IMR-90 (cell line): ENCODE results near the gene CFDP1. TPM values are rescaled to one million over a fixed set of nuclear protein-coding genes. Genes with fewer than 3 reads are reported as not detected.

Experiments used
- ATAC-seq: fragments of 200-7000 bp; cut with Tn5 transposase; 2 replicates; pipeline ENCODE4 v1.9.1; 2020; ENCODE audit warnings: low read depth, mild to moderate bottlenecking, moderate library complexity
- BruUV-seq: library from RNA; stranded (reverse); fragments of 400-500 nt; replicated peaks from 2 replicates; lab custom pipeline; 2021; lab: Mats Ljungman, UMichigan
- CTCF ChIA-PET: fragments of 300-600 bp; formaldehyde crosslinking; extraction: SDS; loops from one replicate; lab custom pipeline; 2021; ENCODE audit warnings: antibody characterized with exemption; lab: Yijun Ruan, JAX
- POLR2A ChIA-PET: fragments of 300-600 bp; sonication (Branson Sonifier 250); formaldehyde crosslinking; loops from one replicate; lab custom pipeline; 2022; ENCODE audit warnings: antibody characterized with exemption; ENCODE audit not compliant: unreplicated experiment; lab: Charles Lee
- DNase-seq: peaks from one replicate; pipeline ENCODE4 v3.0.0; 2013
- H2AFZ ChIP-seq: replicated peaks from 2 replicates; pipeline ENCODE3; 2013; ENCODE audit warnings: low read length, mild to moderate bottlenecking; ENCODE audit not compliant: poor library complexity
- H2AK5ac ChIP-seq: 2 replicates; pipeline ENCODE4 v1.6.1; 2013; ENCODE audit warnings: low read depth, low read length, inconsistent platforms
- H2AK9ac ChIP-seq: replicated peaks from 2 replicates; pipeline ENCODE3; 2013; ENCODE audit warnings: mild to moderate bottlenecking, low read depth, low read length, moderate library complexity; ENCODE audit not compliant: poor library complexity
- H2BK120ac ChIP-seq: 2 replicates; pipeline ENCODE4 v1.6.1; 2013; ENCODE audit warnings: low read depth, low read length, inconsistent platforms
- H2BK15ac ChIP-seq: 3 replicates; pipeline ENCODE4 v1.6.1; 2013; ENCODE audit warnings: low read depth, low read length, inconsistent platforms
- H2BK20ac ChIP-seq: 2 replicates; pipeline ENCODE4 v1.6.1; 2013; ENCODE audit warnings: low read depth, mild to moderate bottlenecking, inconsistent platforms, low read length, moderate library complexity
- H2BK5ac ChIP-seq: 2 replicates; pipeline ENCODE4 v1.6.1; 2013; ENCODE audit warnings: mild to moderate bottlenecking, low read depth, low read length, inconsistent platforms; ENCODE audit not compliant: poor library complexity, severe bottlenecking
- H3K14ac ChIP-seq: replicated peaks from 2 replicates; pipeline ENCODE4 v1.6.1; 2013; ENCODE audit warnings: low read depth, low read length, inconsistent platforms
- H3K18ac ChIP-seq: 2 replicates; pipeline ENCODE4 v1.6.1; 2013; ENCODE audit warnings: low read depth, low read length, control low read depth
- H3K23ac ChIP-seq: 2 replicates; pipeline ENCODE4 v1.6.1; 2013; ENCODE audit warnings: low read depth, low read length, inconsistent platforms
- H3K27ac ChIP-seq: 2 replicates; pipeline ENCODE4 v1.5.1; 2013; ENCODE audit warnings: mild to moderate bottlenecking, control low read depth, low read length; ENCODE audit not compliant: insufficient read depth
- H3K27me3 ChIP-seq: 2 replicates; pipeline ENCODE4 v1.6.1; 2013; ENCODE audit warnings: low read length; ENCODE audit not compliant: control insufficient read depth, insufficient read depth
- H3K36me3 ChIP-seq: 2 replicates; pipeline ENCODE4 v1.6.1; 2013; ENCODE audit warnings: low read length, mixed read lengths; ENCODE audit not compliant: control insufficient read depth, insufficient read depth
- H3K4ac ChIP-seq: 2 replicates; pipeline ENCODE4 v1.6.1; 2013; ENCODE audit warnings: low read depth, low read length, inconsistent platforms
- H3K4me1 ChIP-seq: 2 replicates; pipeline ENCODE4 v1.6.1; 2013; ENCODE audit warnings: low read length, mixed read lengths; ENCODE audit not compliant: control insufficient read depth, insufficient read depth
- H3K4me2 ChIP-seq: 2 replicates; pipeline ENCODE4 v1.6.1; 2013; ENCODE audit warnings: low read depth, mild to moderate bottlenecking, control low read depth, low read length, moderate library complexity
- H3K4me3 ChIP-seq: 2 replicates; pipeline ENCODE4 v1.5.1; 2013; ENCODE audit warnings: low read depth, mild to moderate bottlenecking, control low read depth, low read length, moderate library complexity; ENCODE audit not compliant: insufficient read depth
- H3K56ac ChIP-seq: 2 replicates; pipeline ENCODE4 v1.6.1; 2013; ENCODE audit warnings: low read length, inconsistent platforms; ENCODE audit not compliant: insufficient read depth; ENCODE audit errors: extremely low read depth
- H3K79me1 ChIP-seq, 2 experiments: 2 replicates each; pipeline ENCODE4 v1.6.1; 2013; ENCODE audit warnings: low read length in 2 of 2, inconsistent platforms in 1 of 2, low read depth in 1 of 2
- H3K9ac ChIP-seq: 2 replicates; pipeline ENCODE4 v1.6.1; 2013; ENCODE audit warnings: low read depth, low read length, control low read depth
- H3K9me1 ChIP-seq: 2 replicates; pipeline ENCODE4 v1.6.1; 2013; ENCODE audit warnings: low read length, inconsistent platforms; ENCODE audit not compliant: insufficient read depth
- H3K9me3 ChIP-seq: 2 replicates; pipeline ENCODE4 v1.6.1; 2013; ENCODE audit warnings: low read length; ENCODE audit not compliant: control insufficient read depth, insufficient read depth
- H4K20me1 ChIP-seq: 2 replicates; pipeline ENCODE4 v1.6.1; 2013; ENCODE audit warnings: low read length, inconsistent platforms; ENCODE audit not compliant: insufficient read depth
- H4K5ac ChIP-seq: 2 replicates; pipeline ENCODE4 v1.6.1; 2013; ENCODE audit warnings: mild to moderate bottlenecking, low read depth, low read length, control low read depth
- H4K8ac ChIP-seq, 2 experiments: 2 replicates each; pipeline ENCODE4 v1.6.1; 2013; ENCODE audit warnings: low read depth in 2 of 2, low read length in 2 of 2, control low read depth in 1 of 2, inconsistent platforms in 1 of 2
- H4K91ac ChIP-seq: 2 replicates; pipeline ENCODE4 v1.6.1; 2013; ENCODE audit warnings: low read depth, low read length, inconsistent platforms; ENCODE audit not compliant: insufficient read depth
- CHD1 ChIP-seq: IDR thresholded peaks from 2 replicates; pipeline ENCODE4 v1.6.1; 2012; ENCODE audit warnings: low read depth, low read length, improper control_type of control experiment
- FOS ChIP-seq: fragments of 150-350 bp; IDR thresholded peaks from 2 replicates; pipeline ENCODE4 v1.6.1; 2016; ENCODE audit warnings: low read depth, low read length
- RFX5 ChIP-seq: IDR thresholded peaks from 2 replicates; pipeline ENCODE4 v1.8.0; 2012; ENCODE audit warnings: low read depth, mild to moderate bottlenecking, low read length, moderate library complexity
- WGBS, 2 experiments: methylation state at CpG; one replicate each; pipeline versions ENCODE4 v1.1.5 to v1.1.7; 2013; ENCODE audit warnings: missing lambda C conversion rate in 2 of 2; ENCODE audit not compliant: insufficient read length in 1 of 2; ENCODE audit errors: extremely low coverage in 2 of 2; 5-methylcytosine and 5-hydroxymethylcytosine counted together
- dilution Hi-C: fragments of 300-500 bp; cut with HindIII; formaldehyde crosslinking; loops from one replicate; pipeline ENCODE4 v1.14.3; 2018; ENCODE audit warnings: low sequenced_read_pairs; ENCODE audit not compliant: unreplicated experiment
- in situ Hi-C: fragments of 300-500 bp; cut with MboI; formaldehyde crosslinking; loops from 3 replicates; pipeline ENCODE4 v1.14.3; 2019; ENCODE audit warnings: low sequenced_read_pairs, inconsistent platforms, mixed read lengths
- intact Hi-C: fragments of 100-400 bp; cut with micrococcal nuclease; formaldehyde crosslinking; loops from 2 replicates; pipeline ENCODE4 v1.10.0; 2022
- polyA plus RNA-seq, 3 experiments: library from polyadenylated mRNA; depleted of rRNA; stranded (reverse); fragments of >200 nt; gene quantifications; 2 replicates each; pipeline ENCODE4 v1.2.3, GENCODE V29; 2012; ENCODE audit warnings: low replicate concordance in 1 of 3
- total RNA-seq: library from RNA; depleted of rRNA; stranded (reverse); fragments of >200 nt; gene quantifications from 2 replicates; pipeline ENCODE4 v1.2.3, GENCODE V29; 2012
- TF ChIP-seq, protein P1 (sequence below): conservative IDR thresholded peaks from 2 replicates; pipeline ENCODE4 v1.5.1; 2012; ENCODE audit warnings: mild to moderate bottlenecking, low read depth, low read length, improper control_type of control experiment
- TF ChIP-seq, protein P2 (sequence below): fragments of 150-350 bp; IDR thresholded peaks from 2 replicates; pipeline ENCODE4 v1.6.1; 2017; ENCODE audit warnings: mild to moderate bottlenecking, antibody characterized with exemption, low read length, low read depth
- TF ChIP-seq, protein P3 (sequence below): fragments of 150-350 bp; IDR thresholded peaks from 2 replicates; pipeline ENCODE4 v1.6.1; 2016; ENCODE audit warnings: low read depth, mild to moderate bottlenecking, low read length, moderate library complexity, borderline replicate concordance

The CFDP1 gene
- total and polyA plus RNA-seq, 2 of the 4 experiments (the other 2 are of a cell fraction), result 15.6 to 38.7 TPM

DNA sequence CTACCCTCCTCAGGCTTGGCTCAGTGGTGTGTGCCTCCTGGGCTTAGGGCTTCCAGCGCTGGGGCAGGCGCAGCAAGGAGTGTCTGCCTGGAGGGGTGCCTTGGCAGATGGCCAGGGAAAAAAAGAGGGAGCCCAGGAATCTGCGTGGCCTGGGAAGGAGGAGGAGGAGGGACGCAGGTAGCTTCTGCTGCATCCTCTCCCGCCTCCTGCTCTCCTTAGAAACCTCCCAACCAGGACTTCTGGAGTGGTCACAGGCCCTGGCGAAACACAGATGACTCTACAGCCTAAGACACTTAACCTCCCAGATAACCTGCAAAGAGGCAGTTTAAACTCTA, 174.5 kb downstream of the CFDP1 start:
- H3K4me3 ChIP-seq, result no peak overlapping the region
- no peak overlapping the region for H2AK5ac ChIP-seq
- no peak overlapping the region for H3K18ac ChIP-seq
- no peak overlapping the region for H2BK15ac ChIP-seq
- H3K79me1 ChIP-seq, result peaks cover 0 to 84% of the 10 kb centered on the region in 2 experiments; a peak in 2 of 4 replicates
- no peak overlapping the region for H3K4me2 ChIP-seq
- ATAC-seq, result no peak
- H4K91ac ChIP-seq, result no peak overlapping the region
- intact Hi-C loops, result no loop called here
- no peak for DNase-seq
- H4K8ac ChIP-seq, result no peak overlapping the region
- no peak overlapping the region for H3K27ac ChIP-seq
- H4K5ac ChIP-seq, result no peak overlapping the region
- WGBS, 2 experiments, result no CpG with 5 or more reads among the region's 6 CpGs
- H3K36me3 ChIP-seq, result peaks cover 8% of the 10 kb centered on the region; the same call in 1 of the 2 replicates
- H3K4ac ChIP-seq, result 0 out of 2 replicates have a peak overlapping the region, but pooled peaks have one; percentile 27
- H2BK20ac ChIP-seq, result no peak overlapping the region
- no peaks in the 10 kb centered on the region for H3K27me3 ChIP-seq
- peaks cover 74% of the 10 kb centered on the region for H3K4me1 ChIP-seq
- no peak overlapping the region for H2BK5ac ChIP-seq
- CTCF ChIA-PET, result no interaction called here
- H3K9me1 ChIP-seq, result peaks cover 51% of the 10 kb centered on the region
- dilution Hi-C loops, result no loop called here
- H3K9ac ChIP-seq, result no peak overlapping the region
- no peak overlapping the region for H3K56ac ChIP-seq
- BruUV-seq, result no TSS peak
- H2AFZ ChIP-seq, result no peak overlapping the region
- peaks cover 95% of the 10 kb centered on the region for H4K20me1 ChIP-seq
- TF ChIP-seq RFX5 (no peak), CHD1 (no peak), FOS (no peak)
- TF ChIP-seq, protein P1, sequence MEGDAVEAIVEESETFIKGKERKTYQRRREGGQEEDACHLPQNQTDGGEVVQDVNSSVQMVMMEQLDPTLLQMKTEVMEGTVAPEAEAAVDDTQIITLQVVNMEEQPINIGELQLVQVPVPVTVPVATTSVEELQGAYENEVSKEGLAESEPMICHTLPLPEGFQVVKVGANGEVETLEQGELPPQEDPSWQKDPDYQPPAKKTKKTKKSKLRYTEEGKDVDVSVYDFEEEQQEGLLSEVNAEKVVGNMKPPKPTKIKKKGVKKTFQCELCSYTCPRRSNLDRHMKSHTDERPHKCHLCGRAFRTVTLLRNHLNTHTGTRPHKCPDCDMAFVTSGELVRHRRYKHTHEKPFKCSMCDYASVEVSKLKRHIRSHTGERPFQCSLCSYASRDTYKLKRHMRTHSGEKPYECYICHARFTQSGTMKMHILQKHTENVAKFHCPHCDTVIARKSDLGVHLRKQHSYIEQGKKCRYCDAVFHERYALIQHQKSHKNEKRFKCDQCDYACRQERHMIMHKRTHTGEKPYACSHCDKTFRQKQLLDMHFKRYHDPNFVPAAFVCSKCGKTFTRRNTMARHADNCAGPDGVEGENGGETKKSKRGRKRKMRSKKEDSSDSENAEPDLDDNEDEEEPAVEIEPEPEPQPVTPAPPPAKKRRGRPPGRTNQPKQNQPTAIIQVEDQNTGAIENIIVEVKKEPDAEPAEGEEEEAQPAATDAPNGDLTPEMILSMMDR, result no peak
- TF ChIP-seq, protein P2, sequence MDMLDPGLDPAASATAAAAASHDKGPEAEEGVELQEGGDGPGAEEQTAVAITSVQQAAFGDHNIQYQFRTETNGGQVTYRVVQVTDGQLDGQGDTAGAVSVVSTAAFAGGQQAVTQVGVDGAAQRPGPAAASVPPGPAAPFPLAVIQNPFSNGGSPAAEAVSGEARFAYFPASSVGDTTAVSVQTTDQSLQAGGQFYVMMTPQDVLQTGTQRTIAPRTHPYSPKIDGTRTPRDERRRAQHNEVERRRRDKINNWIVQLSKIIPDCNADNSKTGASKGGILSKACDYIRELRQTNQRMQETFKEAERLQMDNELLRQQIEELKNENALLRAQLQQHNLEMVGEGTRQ, result no peak
- TF ChIP-seq, protein P3, sequence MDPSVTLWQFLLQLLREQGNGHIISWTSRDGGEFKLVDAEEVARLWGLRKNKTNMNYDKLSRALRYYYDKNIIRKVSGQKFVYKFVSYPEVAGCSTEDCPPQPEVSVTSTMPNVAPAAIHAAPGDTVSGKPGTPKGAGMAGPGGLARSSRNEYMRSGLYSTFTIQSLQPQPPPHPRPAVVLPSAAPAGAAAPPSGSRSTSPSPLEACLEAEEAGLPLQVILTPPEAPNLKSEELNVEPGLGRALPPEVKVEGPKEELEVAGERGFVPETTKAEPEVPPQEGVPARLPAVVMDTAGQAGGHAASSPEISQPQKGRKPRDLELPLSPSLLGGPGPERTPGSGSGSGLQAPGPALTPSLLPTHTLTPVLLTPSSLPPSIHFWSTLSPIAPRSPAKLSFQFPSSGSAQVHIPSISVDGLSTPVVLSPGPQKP, result no peak
- no peak overlapping the region for H2AK9ac ChIP-seq
- H3K14ac ChIP-seq, result peak overlapping the region; percentile 49; the same call in 1 of the 2 replicates
- POLR2A ChIA-PET, result no interaction called here
- no peaks in the 10 kb centered on the region for H3K9me3 ChIP-seq
- H3K23ac ChIP-seq, result peak overlapping the region; percentile 84; the same call in 1 of the 2 replicates
- in situ Hi-C loops, result no loop called here
- H2BK120ac ChIP-seq, result no peak overlapping the region
